Measurements from ENCODE around the gene RNF44. TPM values are rescaled to one million over a fixed set of nuclear protein-coding genes. Genes with fewer than 3 reads are reported as not detected.
"Not testable (repeated sequence)": the region's sequence is repeated elsewhere in the genome, so short reads cannot be mapped to it uniquely, and the experiment has no call there.

Gene RNF44
- total and polyA plus RNA-seq, 11 donors = 9.2 to 35.7 (median 20.0) TPM

GRCh38 chr5:176491901-176492300 lies 45.3 kb downstream of the RNF44 start:
- WGBS, 4 donors = 84 to 94% (median 90%) methylated on average over 8 of the region's 8 CpGs
- no peak overlapping the region for H3K27ac ChIP-seq

GRCh38 chr5:176491101-176491502 lies 46.1 kb downstream of the RNF44 start:
- Histone ChIP-seq H3K4me1 (peaks cover 0 to 10% (median 0%) of the 10 kb centered on the region in 12 donors), H3K36me3 (peaks cover 0 to 100% (median 96%) of the 10 kb centered on the region in 9 donors), H3K9me3 (no peaks in the 10 kb centered on the region), H3K27me3 (no peaks in the 10 kb centered on the region), H3K4me3 (no peak overlapping the region), H3K27ac (no peak overlapping the region)
- no peak for TF ChIP-seq POLR2A (IDR thresholded peaks at IDR 0.05)
- ATAC-seq (no peak), DNase-seq (no peak)
- intact Hi-C loops (cut with DNase I) = no loop called here
- WGBS, 4 donors = 74 to 86% (median 84%) methylated on average over 3 of the region's 3 CpGs

More at GRCh38 chr5:176491901-176492300, 45.3 kb downstream of the RNF44 start:
- H3K36me3 ChIP-seq = peaks cover 0 to 100% (median 96%) of the 10 kb centered on the region in 9 donors
- TF ChIP-seq POLR2A (IDR thresholded peaks at IDR 0.05) = no peak
- TF ChIP-seq CTCF (IDR thresholded peaks at IDR 0.05) = no peak
- DNase-seq = no peak
- H3K4me3 ChIP-seq = no peak overlapping the region
- no peak for ATAC-seq
- intact Hi-C loops (cut with DNase I) = no loop called here
- peaks cover 0 to 7% (median 0%) of the 10 kb centered on the region in 12 donors for H3K4me1 ChIP-seq
- no peaks in the 10 kb centered on the region for H3K27me3 ChIP-seq
- H3K9me3 ChIP-seq = no peaks in the 10 kb centered on the region

- WGBS, 4 donors = 95 to 100% (median 96%) methylated on average over 1 of the region's 1 CpG
Measured at GRCh38 chr5:176490301-176490700, 46.9 kb downstream of the RNF44 start.

GRCh38 chr5:176489077-176489476 lies 48.1 kb downstream of the RNF44 start:
- TF ChIP-seq CTCF (IDR thresholded peaks at IDR 0.05) (no peak), POLR2A (IDR thresholded peaks at IDR 0.05) (no peak)
- Histone ChIP-seq H3K4me1 (peaks cover 0 to 15% (median 2%) of the 10 kb centered on the region in 12 donors), H3K27ac (no peak overlapping the region), H3K27me3 (no peaks in the 10 kb centered on the region), H3K4me3 (no peak overlapping the region), H3K9me3 (no peaks in the 10 kb centered on the region), H3K36me3 (peaks cover 0 to 89% (median 82%) of the 10 kb centered on the region in 9 donors)
- WGBS, 4 donors = 92 to 98% (median 97%) methylated on average over 1 of the region's 1 CpG
- ATAC-seq (no peak), DNase-seq (no peak)
- intact Hi-C loops (cut with DNase I) = no loop called here

More at GRCh38 chr5:176490301-176490700, 46.9 kb downstream of the RNF44 start:
- no peak for TF ChIP-seq POLR2A (IDR thresholded peaks at IDR 0.05)
- intact Hi-C loops (cut with DNase I) = no loop called here
- Histone ChIP-seq H3K9me3 (no peaks in the 10 kb centered on the region), H3K36me3 (peaks cover 0 to 100% (median 94%) of the 10 kb centered on the region in 9 donors), H3K27ac (no peak overlapping the region), H3K4me1 (peaks cover 0 to 15% (median under 1%) of the 10 kb centered on the region in 12 donors), H3K4me3 (no peak overlapping the region), H3K27me3 (no peaks in the 10 kb centered on the region)
- ATAC-seq = no peak
- DNase-seq = no peak

- H3K4me3 ChIP-seq; H3K9me3 ChIP-seq; DNase-seq; intact Hi-C loops (cut with DNase I); H3K27me3 ChIP-seq; H3K27ac ChIP-seq; ATAC-seq: not testable (repeated sequence)
- Histone ChIP-seq H3K36me3 (peaks cover 0 to 88% (median 76%) of the 10 kb centered on the region in 9 donors), H3K4me1 (peaks cover 0 to 12% (median under 1%) of the 10 kb centered on the region in 12 donors)
- WGBS, 4 donors = 97 to 99% (median 98%) methylated on average over 4 of the region's 4 CpGs
Measured at GRCh38 chr5:176487160-176487559, 50.0 kb downstream of the RNF44 start.

Data from heart left ventricle (tissue), 16 donors.